OCI-LY7 (cell line): Measurements from ENCODE around the gene RAPGEFL1. TPM values are rescaled to one million over a fixed set of nuclear protein-coding genes. Genes with fewer than 3 reads are reported as not detected.

Experiments used
- BruUV-seq: library from RNA; stranded (reverse); fragments of 400-500 nt; replicated peaks from 2 replicates; lab custom pipeline; 2021; lab: Mats Ljungman, UMichigan
- CTCF ChIA-PET: fragments of 300-600 bp; sonication (Branson Sonifier 250); formaldehyde crosslinking; loops from one replicate; lab custom pipeline; 2022; ENCODE audit warnings: antibody characterized with exemption; ENCODE audit not compliant: unreplicated experiment; lab: Charles Lee
- POLR2A ChIA-PET: fragments of 300-600 bp; sonication (Branson Sonifier 250); formaldehyde crosslinking; loops from one replicate; lab custom pipeline; 2022; ENCODE audit warnings: antibody characterized with exemption; lab: Charles Lee
- DNase-seq: peaks from one replicate; pipeline ENCODE4 v3.0.0-alpha.2; 2015; ENCODE audit warnings: low spot score
- H2AFZ ChIP-seq: fragments of 200-600 bp; sonication (generic), shearing (Covaris generic); 2 replicates; pipeline ENCODE4 v1.6.1; 2014; ENCODE audit warnings: mild to moderate bottlenecking, antibody characterized with exemption, low read length, moderate library complexity
- H3K27ac ChIP-seq: fragments of 200-600 bp; sonication (generic); 2 replicates; pipeline ENCODE4 v1.5.1; 2014; ENCODE audit warnings: mixed run types, low read depth, mild to moderate bottlenecking, moderate library complexity, low read length, inconsistent platforms; ENCODE audit not compliant: poor library complexity, severe bottlenecking
- H3K36me3 ChIP-seq: fragments of 200-600 bp; sonication (generic); 2 replicates; pipeline ENCODE4 v1.6.1; 2014; ENCODE audit warnings: mild to moderate bottlenecking, antibody characterized with exemption, low read length, moderate library complexity, mixed read lengths; ENCODE audit not compliant: insufficient read depth
- H3K4me1 ChIP-seq: fragments of 200-600 bp; sonication (generic); 2 replicates; pipeline ENCODE4 v1.5.1; 2014; ENCODE audit warnings: mild to moderate bottlenecking, low read length; ENCODE audit not compliant: insufficient read depth, poor library complexity, severe bottlenecking
- H3K4me2 ChIP-seq: fragments of 200-600 bp; sonication (generic); 2 replicates; pipeline ENCODE4 v1.6.1; 2014; ENCODE audit warnings: mild to moderate bottlenecking, low read length
- H3K4me3 ChIP-seq: fragments of 200-600 bp; sonication (generic); 2 replicates; pipeline ENCODE4 v1.5.1; 2014; ENCODE audit warnings: mild to moderate bottlenecking, low read depth, low read length; ENCODE audit not compliant: poor library complexity, severe bottlenecking
- H3K79me2 ChIP-seq: fragments of 200-600 bp; sonication (generic); 2 replicates; pipeline ENCODE4 v1.6.1; 2016; ENCODE audit warnings: low read depth, mild to moderate bottlenecking, low read length, moderate library complexity, mixed read lengths; ENCODE audit not compliant: insufficient read depth
- H3K9me2 ChIP-seq: fragments of 200-600 bp; sonication (generic); 2 replicates; pipeline ENCODE4 v1.6.1; 2016; ENCODE audit warnings: mild to moderate bottlenecking, low read length, mixed read lengths; ENCODE audit not compliant: insufficient read depth
- H3K9me3 ChIP-seq: fragments of 200-600 bp; sonication (generic); 2 replicates; pipeline ENCODE4 v1.6.1; 2014; ENCODE audit warnings: mild to moderate bottlenecking, mixed run types, low read length, mixed read lengths
- H4K20me1 ChIP-seq: fragments of 200-600 bp; sonication (generic); 2 replicates; pipeline ENCODE4 v1.6.1; 2014; ENCODE audit warnings: mild to moderate bottlenecking, antibody characterized with exemption, low read length, moderate library complexity, mixed read lengths; ENCODE audit not compliant: insufficient read depth
- EZH2phosphoT487 ChIP-seq: fragments of 200-600 bp; sonication (generic); IDR thresholded peaks from 2 replicates; pipeline ENCODE4 v1.6.1; 2018; ENCODE audit warnings: low read depth, borderline replicate concordance, mild to moderate bottlenecking, mixed run types, antibody characterized with exemption, low read length, moderate library complexity, mixed read lengths
- intact Hi-C: fragments of 100-400 bp; cut with micrococcal nuclease; formaldehyde crosslinking; loops from one replicate; pipeline ENCODE4 v1.10.0; 2022; ENCODE audit not compliant: unreplicated experiment
- total RNA-seq, 2 experiments: library from RNA; depleted of rRNA in 1 of 2; stranded (reverse); fragments of >200 nt in 1 of 2; shearing (Covaris generic) in 1 of 2; gene quantifications; 2 replicates each; pipeline ENCODE4 v1.2.3, GENCODE V29; 2014 to 2022
- TF ChIP-seq, protein P1 (sequence below): fragments of 200-600 bp; sonication (generic); conservative IDR thresholded peaks from 2 replicates; pipeline ENCODE4 v1.5.1; 2014; ENCODE audit warnings: mild to moderate bottlenecking, antibody characterized with exemption, low read length, moderate library complexity, mixed read lengths

The RAPGEFL1 gene
- total RNA-seq, 2 experiments from 2014 or later, result 2.1 to 5.8 TPM

GRCh38 chr17:40173091-40173777, 4.0 kb upstream of the RAPGEFL1 start:
- Histone ChIP-seq H4K20me1 (no peaks in the 10 kb centered on the region), H3K4me3 (no peak overlapping the region), H3K9me3 (no peaks in the 10 kb centered on the region), H3K9me2 (no peaks in the 10 kb centered on the region), H2AFZ (no peak overlapping the region), H3K27ac (no peak overlapping the region), H3K79me2 (no peaks in the 10 kb centered on the region), H3K4me1 (peaks cover 7% of the 10 kb centered on the region), H3K4me2 (no peak overlapping the region), H3K36me3 (peaks cover 80% of the 10 kb centered on the region)
- intact Hi-C loops, result no loop called here
- DNase-seq, result no peak
- POLR2A ChIA-PET, result interaction anchor here (0.7 kb wide), 1 partner anchor 34 kb away, joined by 9 read pairs; no protein-coding TSS in a partner anchor
- CTCF ChIA-PET, result no interaction called here
- no TSS peak for BruUV-seq
- TF ChIP-seq EZH2phosphoT487, result no peak
- TF ChIP-seq, protein P1, sequence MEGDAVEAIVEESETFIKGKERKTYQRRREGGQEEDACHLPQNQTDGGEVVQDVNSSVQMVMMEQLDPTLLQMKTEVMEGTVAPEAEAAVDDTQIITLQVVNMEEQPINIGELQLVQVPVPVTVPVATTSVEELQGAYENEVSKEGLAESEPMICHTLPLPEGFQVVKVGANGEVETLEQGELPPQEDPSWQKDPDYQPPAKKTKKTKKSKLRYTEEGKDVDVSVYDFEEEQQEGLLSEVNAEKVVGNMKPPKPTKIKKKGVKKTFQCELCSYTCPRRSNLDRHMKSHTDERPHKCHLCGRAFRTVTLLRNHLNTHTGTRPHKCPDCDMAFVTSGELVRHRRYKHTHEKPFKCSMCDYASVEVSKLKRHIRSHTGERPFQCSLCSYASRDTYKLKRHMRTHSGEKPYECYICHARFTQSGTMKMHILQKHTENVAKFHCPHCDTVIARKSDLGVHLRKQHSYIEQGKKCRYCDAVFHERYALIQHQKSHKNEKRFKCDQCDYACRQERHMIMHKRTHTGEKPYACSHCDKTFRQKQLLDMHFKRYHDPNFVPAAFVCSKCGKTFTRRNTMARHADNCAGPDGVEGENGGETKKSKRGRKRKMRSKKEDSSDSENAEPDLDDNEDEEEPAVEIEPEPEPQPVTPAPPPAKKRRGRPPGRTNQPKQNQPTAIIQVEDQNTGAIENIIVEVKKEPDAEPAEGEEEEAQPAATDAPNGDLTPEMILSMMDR, result no peak

- no peak for DNase-seq
- Histone ChIP-seq H2AFZ (no peak overlapping the region), H3K9me3 (no peaks in the 10 kb centered on the region), H3K4me3 (no peak overlapping the region), H3K79me2 (no peaks in the 10 kb centered on the region), H3K4me2 (no peak overlapping the region), H4K20me1 (no peaks in the 10 kb centered on the region), H3K9me2 (no peaks in the 10 kb centered on the region), H3K36me3 (peaks cover 75% of the 10 kb centered on the region), H3K27ac (no peak overlapping the region), H3K4me1 (peaks cover 7% of the 10 kb centered on the region)
- TF ChIP-seq EZH2phosphoT487, result no peak
- CTCF ChIA-PET, result no interaction called here
- intact Hi-C loops, result no loop called here
- no TSS peak for BruUV-seq
- POLR2A ChIA-PET, result interaction anchor here (0.7 kb wide), 2 partner anchors 34 to 45 kb away, joined by 4 to 9 read pairs; no protein-coding TSS in a partner anchor
These were observed 3.5 kb upstream of the RAPGEFL1 start for GRCh38 chr17:40173778-40174135.

DNA sequence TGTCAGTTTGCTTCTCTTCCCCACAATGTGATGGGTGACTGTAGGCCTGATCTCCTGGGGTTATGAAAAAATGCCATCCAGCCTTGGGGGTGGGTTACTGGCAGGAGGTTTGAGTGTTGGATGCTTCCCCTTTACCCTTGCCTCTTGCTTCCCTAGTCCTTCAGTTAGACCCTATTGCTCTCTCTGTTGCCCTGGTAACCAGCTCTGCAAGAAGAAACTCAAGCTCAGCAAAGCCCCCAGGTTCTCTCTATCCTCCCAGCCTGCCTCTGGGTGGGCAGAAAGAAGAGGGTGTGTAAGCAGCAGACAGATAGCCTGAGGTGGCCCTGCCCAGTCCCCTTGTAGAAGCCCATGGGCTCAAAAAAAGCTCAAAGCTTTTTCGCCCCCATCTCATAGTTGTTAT, 2.8 kb upstream of the RAPGEFL1 start:
- no peak overlapping the region for H3K4me3 ChIP-seq
- H3K4me1 ChIP-seq, result peaks cover 7% of the 10 kb centered on the region
- intact Hi-C loops, result no loop called here
- H3K27ac ChIP-seq, result no peak overlapping the region
- CTCF ChIA-PET, result no interaction called here
- DNase-seq, result no peak
- no peaks in the 10 kb centered on the region for H4K20me1 ChIP-seq
- no peaks in the 10 kb centered on the region for H3K79me2 ChIP-seq
- no peak overlapping the region for H2AFZ ChIP-seq
- TF ChIP-seq, protein P1, result no peak
- TF ChIP-seq EZH2phosphoT487, result no peak
- H3K9me3 ChIP-seq, result no peaks in the 10 kb centered on the region
- H3K9me2 ChIP-seq, result no peaks in the 10 kb centered on the region
- POLR2A ChIA-PET, result interaction anchor here (0.5 to 1.1 kb wide), 2 partner anchors 16 to 36 kb away, joined by 3 to 7 read pairs; no protein-coding TSS in a partner anchor
- BruUV-seq, result no TSS peak
- H3K4me2 ChIP-seq, result no peak overlapping the region
- H3K36me3 ChIP-seq, result peaks cover 67% of the 10 kb centered on the region
